Endometrial microvascular endothelial cells (primary cell): ENCODE results near the gene TLE4. TPM values are rescaled to one million over a fixed set of nuclear protein-coding genes. Genes with fewer than 3 reads are reported as not detected.
"Not testable (repeated sequence)": the region's sequence is repeated elsewhere in the genome, so short reads cannot be mapped to it uniquely, and the experiment has no call there.

ENCODE experiments used
- in situ Hi-C: cut with HindIII; loops from 2 replicates; pipeline ENCODE4 v1.10.0; 2017; ENCODE audit warnings: low sequenced_read_pairs, low pct_unique_long_range_greater_than_20kb; ENCODE audit errors: inconsistent ontology term
- total RNA-seq: library from RNA; depleted of rRNA; stranded (reverse); fragments of >200 nt; gene quantifications from one replicate; pipeline ENCODE4 v1.2.3, GENCODE V29; 2015; ENCODE audit errors: inconsistent ontology term

Gene TLE4
- total RNA-seq, 1 donor from 2014 or later, result 42.6 TPM

- in situ Hi-C loops, result no loop called here
Observed at GRCh38 chr9:79621916-79622575, 50.3 kb downstream of the TLE4 start.

GRCh38 chr9:79623799-79624721 lies 52.3 kb downstream of the TLE4 start:
- in situ Hi-C loops, result no loop called here

DNA sequence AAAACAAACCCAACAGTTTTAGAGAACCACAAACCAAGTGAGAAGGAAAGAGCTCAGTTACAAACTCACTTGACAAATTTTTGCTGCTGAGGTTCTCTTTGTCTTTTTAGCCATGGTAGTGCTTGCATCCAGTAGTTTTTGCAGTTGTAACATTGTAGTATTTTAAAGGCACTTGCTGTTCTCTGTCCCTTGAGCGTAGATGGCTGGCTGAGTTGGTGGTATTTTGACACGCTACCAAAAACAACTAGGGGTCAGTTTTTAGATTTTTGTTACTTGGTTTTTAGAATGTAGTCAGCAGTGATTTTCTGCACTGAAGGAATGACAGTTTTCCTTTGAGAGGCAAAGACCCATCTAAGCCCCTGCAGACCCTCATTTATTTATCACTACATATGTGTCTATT lies 58.0 kb downstream of the TLE4 start:
- in situ Hi-C loops, result no loop called here

DNA sequence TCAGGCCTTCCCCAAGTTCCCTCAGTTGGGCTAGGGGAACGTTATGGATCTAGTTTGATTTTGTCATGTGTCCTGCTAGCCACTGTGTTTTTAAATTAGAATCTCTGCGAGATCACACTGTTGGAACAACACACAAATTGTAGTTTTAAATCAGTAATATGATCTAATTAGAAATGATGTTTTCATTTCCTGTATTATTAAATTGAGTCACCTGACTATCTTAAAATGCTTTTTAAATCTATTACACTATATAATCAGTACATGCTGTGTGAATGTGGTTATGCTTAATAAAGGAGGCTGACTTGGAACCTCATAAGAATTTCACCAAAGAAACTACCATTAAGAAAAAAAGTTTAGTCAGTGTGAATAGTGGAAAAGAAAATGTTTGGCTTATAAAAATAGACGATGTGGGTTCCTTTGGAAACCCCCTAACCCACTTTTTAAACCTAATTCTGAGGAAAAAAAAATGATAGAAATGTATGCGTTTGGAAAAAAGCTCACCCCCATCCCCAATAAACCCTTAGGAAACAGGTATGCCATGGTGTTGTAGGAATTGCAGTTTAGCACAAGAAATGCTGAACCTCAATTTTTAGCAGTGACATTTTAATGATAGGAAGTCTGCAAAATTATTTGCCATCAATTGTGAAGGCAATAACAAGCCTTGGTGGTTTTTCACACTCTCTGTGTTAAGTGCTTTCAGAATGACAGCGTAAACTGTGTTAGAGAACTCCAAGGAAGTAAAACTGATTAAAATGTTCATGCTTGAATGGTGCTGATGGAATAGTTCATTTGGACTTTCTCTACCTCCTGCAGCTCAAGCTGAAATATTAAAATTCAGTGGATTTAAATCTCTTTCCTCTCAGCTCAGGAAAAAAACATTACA lies 59.0 kb downstream of the TLE4 start:
- in situ Hi-C loops, result no loop called here

- in situ Hi-C loops, result no loop called here
Observed at GRCh38 chr9:79632060-79632459, 60.3 kb downstream of the TLE4 start.

DNA sequence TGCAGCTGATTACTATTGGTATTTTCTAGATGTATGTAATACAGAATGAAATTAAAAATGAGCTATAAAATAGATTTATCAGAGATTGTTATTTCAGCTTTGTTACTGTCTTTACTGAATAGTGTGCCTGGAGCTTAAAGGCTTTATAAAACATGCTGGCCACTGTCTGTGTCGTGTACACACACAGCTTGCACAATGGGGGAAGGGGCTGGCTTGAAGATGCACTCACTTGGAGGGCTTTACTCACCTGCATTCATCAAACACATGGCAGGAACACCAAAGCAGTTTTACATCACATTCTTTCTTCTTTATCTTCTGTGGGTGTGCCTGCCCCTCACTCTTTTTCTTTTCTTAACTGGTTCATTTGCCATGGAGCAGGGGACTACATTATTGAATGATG lies 60.9 kb downstream of the TLE4 start:
- in situ Hi-C loops, result no loop called here

DNA sequence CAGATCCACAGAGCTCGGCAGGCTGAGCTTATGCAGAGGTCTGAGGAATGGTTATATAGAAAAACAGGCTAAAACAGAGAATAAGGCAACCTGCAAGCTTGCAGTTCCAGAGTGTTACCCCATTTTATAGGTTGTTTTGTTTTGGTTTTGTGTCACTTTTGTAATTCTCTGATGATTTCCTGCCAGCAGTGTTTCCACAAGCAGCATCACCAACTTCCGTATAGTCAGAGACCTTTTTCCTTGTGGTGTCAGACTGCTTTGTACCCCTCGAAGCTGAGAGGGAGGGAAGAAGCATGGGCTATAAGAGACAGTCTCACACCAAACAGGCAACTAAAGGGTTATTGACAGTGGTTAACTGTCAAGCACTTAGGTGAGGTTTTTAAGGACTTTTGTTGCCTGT lies 61.8 kb downstream of the TLE4 start:
- in situ Hi-C loops, result no loop called here

GRCh38 chr9:79637177-79637925 lies 65.6 kb downstream of the TLE4 start:
- in situ Hi-C loops, result no loop called here

GRCh38 chr9:79638806-79639205 lies 67.0 kb downstream of the TLE4 start:
- in situ Hi-C loops, result no loop called here

DNA sequence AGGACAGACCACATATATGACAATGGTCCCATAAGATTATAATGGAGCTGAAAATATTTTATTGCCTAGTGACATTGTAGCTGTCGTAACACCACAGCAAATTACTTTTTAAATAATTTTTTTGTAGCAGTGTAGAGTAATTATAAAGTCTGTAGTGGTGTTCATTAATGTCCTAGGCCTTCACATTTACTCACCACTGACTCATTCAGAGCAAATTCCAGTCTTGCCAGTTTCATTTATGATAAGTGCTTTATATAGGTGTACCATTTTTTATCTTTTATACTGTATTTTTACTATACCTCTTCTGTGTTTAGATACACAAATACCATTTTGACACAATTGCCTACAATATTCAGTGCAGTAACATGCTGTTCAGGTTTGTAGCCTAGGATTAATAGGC lies 67.6 kb downstream of the TLE4 start:
- in situ Hi-C loops, result no loop called here

DNA sequence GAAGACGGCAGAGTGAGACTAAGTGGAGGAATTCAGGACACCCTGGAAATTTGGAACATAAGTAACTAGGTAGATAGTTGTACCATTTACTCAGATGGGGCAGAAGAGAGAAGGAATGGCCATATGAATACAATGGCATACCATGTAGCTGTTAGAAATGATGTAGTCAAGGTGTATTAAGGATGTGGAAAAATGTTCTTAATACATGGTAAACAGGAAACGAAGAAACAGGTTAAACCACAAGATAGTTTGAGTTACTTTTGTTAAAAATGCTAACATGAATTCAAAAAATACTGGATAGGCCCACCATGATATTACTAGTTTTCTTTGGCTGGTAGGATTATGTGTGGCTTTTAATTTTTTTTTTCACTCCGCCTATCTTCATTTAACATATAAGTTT lies 68.3 kb downstream of the TLE4 start:
- in situ Hi-C loops, result not testable (repeated sequence)

DNA sequence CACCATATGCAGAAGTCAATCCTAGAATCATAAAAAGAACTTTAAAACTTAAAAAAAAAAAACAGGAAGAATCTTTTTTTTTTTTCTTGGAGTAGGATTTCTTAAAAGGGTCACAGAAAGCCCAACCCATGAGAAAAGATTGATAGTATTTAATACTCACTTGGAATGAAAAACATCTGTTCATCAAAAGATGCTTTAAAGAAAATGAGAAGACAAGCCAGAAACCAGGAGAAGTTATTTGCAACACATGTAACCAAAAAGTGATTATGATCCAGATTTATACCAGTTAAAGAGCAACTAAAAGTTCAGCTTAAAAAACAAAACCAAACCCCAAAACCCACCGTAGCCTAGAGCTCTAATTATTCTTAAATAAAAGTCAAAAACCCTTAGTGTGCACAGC lies 69.3 kb downstream of the TLE4 start:
- in situ Hi-C loops, result no loop called here

- in situ Hi-C loops, result no loop called here
Observed at GRCh38 chr9:79642671-79643070, 70.9 kb downstream of the TLE4 start.

DNA sequence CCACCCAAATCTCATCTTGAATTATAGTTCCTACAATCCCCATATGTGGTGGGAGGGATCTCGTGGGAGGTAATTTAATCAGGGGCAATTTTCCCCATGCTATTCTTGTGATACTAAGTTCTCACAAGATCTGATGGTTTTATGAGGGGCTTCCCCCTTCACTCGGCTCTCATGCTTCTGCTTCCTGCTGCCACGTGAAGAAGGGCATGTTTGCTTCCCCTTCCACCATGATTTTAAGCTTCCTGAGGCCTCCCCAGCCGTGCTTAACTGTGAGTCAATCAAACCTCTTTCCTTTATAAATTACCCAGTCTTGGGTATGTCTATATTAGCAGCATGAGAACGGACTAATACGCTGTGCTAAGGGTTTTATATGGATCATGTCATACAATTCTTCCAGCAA lies 72.3 kb downstream of the TLE4 start:
- in situ Hi-C loops, result no loop called here

- in situ Hi-C loops, result no loop called here
Observed at GRCh38 chr9:79644601-79645000, 72.8 kb downstream of the TLE4 start.

- in situ Hi-C loops, result no loop called here
Observed at GRCh38 chr9:79645110-79645509, 73.3 kb downstream of the TLE4 start.

- in situ Hi-C loops, result no loop called here
Observed at GRCh38 chr9:79646096-79646495, 74.3 kb downstream of the TLE4 start.

DNA sequence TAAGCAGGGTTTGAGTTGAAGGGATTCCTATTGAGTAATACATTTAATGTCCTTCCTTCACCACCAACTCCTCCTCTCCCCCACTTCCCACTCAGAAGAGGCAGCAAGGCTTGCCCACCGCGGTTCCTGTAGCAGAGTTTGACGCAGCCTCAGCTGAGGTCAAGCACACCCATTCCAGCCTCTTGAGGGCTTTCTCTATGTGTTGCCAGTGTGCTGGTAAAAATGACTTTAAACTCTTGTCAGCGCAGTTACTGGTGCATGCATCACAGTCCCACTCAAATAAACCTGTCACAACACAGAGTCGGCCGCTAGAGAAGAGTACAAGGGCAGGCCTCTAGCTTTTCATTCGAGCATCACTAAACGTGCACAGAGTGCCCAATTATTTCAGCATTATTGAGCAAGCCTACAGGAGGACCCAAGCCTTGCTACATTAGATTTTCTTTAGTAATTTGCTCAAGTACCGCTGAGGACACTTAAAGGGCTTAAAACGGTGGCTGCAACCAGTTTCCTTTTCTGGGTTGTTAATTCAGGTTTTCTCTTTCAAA lies 79.6 kb downstream of the TLE4 start:
- in situ Hi-C loops, result no loop called here
